Neuronal stem cell (in vitro differentiated cells): ENCODE data around the gene CCL4L2.
"Not testable (repeated sequence)": the region's sequence is repeated elsewhere in the genome, so short reads cannot be mapped to it uniquely, and the experiment has no call there.

ENCODE experiments used
- DNase-seq: peaks from one replicate; pipeline ENCODE4 v3.0.0-alpha.2; 2013; ENCODE audit warnings: low spot score
- H2AFZ ChIP-seq: one replicate; pipeline ENCODE4 v1.6.1; 2013; ENCODE audit warnings: mild to moderate bottlenecking, low read length, inconsistent platforms
- H2AK5ac ChIP-seq: 2 replicates; pipeline ENCODE4 v1.6.1; 2013; ENCODE audit warnings: low read depth, mild to moderate bottlenecking, inconsistent platforms, low read length, moderate library complexity, mixed read lengths
- H2BK120ac ChIP-seq: 2 replicates; pipeline ENCODE4 v1.6.1; 2013; ENCODE audit warnings: low read depth, mild to moderate bottlenecking, inconsistent platforms, low read length, moderate library complexity, mixed read lengths
- H2BK12ac ChIP-seq: one replicate; pipeline ENCODE4 v1.6.1; 2013; ENCODE audit warnings: low read length, inconsistent platforms
- H2BK15ac ChIP-seq: 2 replicates; pipeline ENCODE4 v1.6.1; 2013; ENCODE audit warnings: mild to moderate bottlenecking, low read length, inconsistent platforms, mixed read lengths
- H2BK5ac ChIP-seq: one replicate; pipeline ENCODE4 v1.6.1; 2013; ENCODE audit warnings: inconsistent platforms, mild to moderate bottlenecking, low read length, moderate library complexity
- H3K14ac ChIP-seq: one replicate; pipeline ENCODE4 v1.6.1; 2013; ENCODE audit warnings: low read length, inconsistent platforms
- H3K18ac ChIP-seq: 2 replicates; pipeline ENCODE4 v1.6.1; 2013; ENCODE audit warnings: low read length, inconsistent platforms
- H3K23ac ChIP-seq: 2 replicates; pipeline ENCODE4 v1.6.1; 2013; ENCODE audit warnings: low read depth, mild to moderate bottlenecking, mixed read lengths, low read length, inconsistent platforms; ENCODE audit not compliant: poor library complexity
- H3K27ac ChIP-seq: replicated peaks from 3 replicates; pipeline ENCODE4 v1.5.1; 2013; ENCODE audit warnings: low read length, inconsistent platforms
- H3K27me3 ChIP-seq, 3 experiments: 2 replicates each; pipeline ENCODE4 v1.6.1; 2013; ENCODE audit warnings: low read length in 3 of 3, mild to moderate bottlenecking in 2 of 3, inconsistent platforms in 1 of 3, low read depth in 1 of 3, mixed read lengths in 1 of 3, moderate library complexity in 1 of 3; ENCODE audit not compliant: control insufficient read depth in 3 of 3, insufficient read depth in 3 of 3
- H3K36me3 ChIP-seq, 2 donors: replicated peaks in 1 of 2; 2 replicates each; pipeline ENCODE4 v1.6.1; 2013; ENCODE audit warnings: low read length in 2 of 2; ENCODE audit not compliant: control insufficient read depth in 2 of 2, insufficient read depth in 2 of 2
- H3K4ac ChIP-seq: 2 replicates; pipeline ENCODE4 v1.6.1; 2013; ENCODE audit warnings: inconsistent platforms, mild to moderate bottlenecking, low read length, moderate library complexity
- H3K4me1 ChIP-seq, 2 donors: 1 replicate in 1 of 2; 2 replicates in 1 of 2; pipeline ENCODE4 v1.6.1; 2013; ENCODE audit warnings: low read length in 2 of 2, low read depth in 1 of 2; ENCODE audit not compliant: control insufficient read depth in 2 of 2, insufficient read depth in 1 of 2
- H3K4me2 ChIP-seq: one replicate; pipeline ENCODE4 v1.6.1; 2013; ENCODE audit warnings: mild to moderate bottlenecking, low read length, inconsistent platforms; ENCODE audit not compliant: insufficient read depth, poor library complexity, severe bottlenecking
- H3K4me3 ChIP-seq, 2 donors: 2 replicates each; pipeline ENCODE4 v1.5.1; 2013; ENCODE audit warnings: low read length in 2 of 2, mild to moderate bottlenecking in 2 of 2, inconsistent platforms in 1 of 2, moderate library complexity in 1 of 2
- H3K79me1 ChIP-seq: one replicate; pipeline ENCODE4 v1.6.1; 2013; ENCODE audit warnings: low read depth, mild to moderate bottlenecking, inconsistent platforms, low read length, moderate library complexity
- H3K9ac ChIP-seq: one replicate; pipeline ENCODE4 v1.6.1; 2013; ENCODE audit warnings: mild to moderate bottlenecking, low read depth, low read length, inconsistent platforms; ENCODE audit not compliant: poor library complexity
- H3K9me3 ChIP-seq, 2 donors: replicated peaks in 1 of 2; 2 replicates each; pipeline versions ENCODE3 to v1.6.1; 2013; ENCODE audit warnings: low read length in 2 of 2, mild to moderate bottlenecking in 2 of 2, inconsistent platforms in 1 of 2, low read depth in 1 of 2, mixed read lengths in 1 of 2, moderate library complexity in 1 of 2; ENCODE audit not compliant: control insufficient read depth in 2 of 2, insufficient read depth in 1 of 2
- H4K8ac ChIP-seq: one replicate; pipeline ENCODE4 v1.6.1; 2013; ENCODE audit warnings: low read depth, mild to moderate bottlenecking, inconsistent platforms, low read length, moderate library complexity
- H4K91ac ChIP-seq: one replicate; pipeline ENCODE4 v1.6.1; 2013; ENCODE audit warnings: low read length, low read depth, mild to moderate bottlenecking, inconsistent platforms; ENCODE audit not compliant: poor library complexity
- WGBS, 2 donors: extraction: QIAGEN DNeasy Blood & Tissue Kit; methylation state at CpG; one replicate each; pipeline ENCODE4 v1.1.7; 2013; ENCODE audit warnings: missing lambda C conversion rate in 2 of 2, mixed read lengths in 1 of 2; ENCODE audit not compliant: insufficient read length in 2 of 2, insufficient replicate concordance in 1 of 2; ENCODE audit errors: extremely low coverage in 2 of 2; 5-methylcytosine and 5-hydroxymethylcytosine counted together

Gene CCL4L2

GRCh38 chr17:36194832-36195433 is 15.9 kb upstream of the CCL4L2 start:
- H2BK120ac ChIP-seq, H3K4ac ChIP-seq, H3K27ac ChIP-seq, H4K8ac ChIP-seq, H3K4me3 ChIP-seq, H3K9me3 ChIP-seq, H3K9ac ChIP-seq, H3K36me3 ChIP-seq, H4K91ac ChIP-seq, H3K4me1 ChIP-seq, H2BK12ac ChIP-seq, H2BK5ac ChIP-seq, H2BK15ac ChIP-seq, DNase-seq, H3K4me2 ChIP-seq, H3K23ac ChIP-seq, H3K14ac ChIP-seq, H3K79me1 ChIP-seq: not testable (repeated sequence)
- Histone ChIP-seq H2AK5ac (peak overlapping the region; percentile 3), H3K27me3 (peaks cover 0 to 17% (median 0%) of the 10 kb centered on the region in 3 experiments), H3K18ac (peak overlapping the region; percentile 30), H2AFZ (peak overlapping the region; percentile 8)
- no CpG with 5 or more reads among the region's 10 CpGs for WGBS, 2 donors

GRCh38 chr17:36195434-36196130 is 15.3 kb upstream of the CCL4L2 start:
- H3K36me3 ChIP-seq, result no peaks in the 10 kb centered on the region
- H2AFZ ChIP-seq, result peak overlapping the region; percentile 8
- H3K14ac ChIP-seq, result no peak overlapping the region
- DNase-seq, result no peak
- H3K4me1 ChIP-seq, result peaks cover 0 to 2% of the 10 kb centered on the region in 2 donors
- no peaks in the 10 kb centered on the region for H3K9me3 ChIP-seq
- no peak overlapping the region for H3K4me3 ChIP-seq
- H2BK12ac ChIP-seq, result no peak overlapping the region
- no peaks in the 10 kb centered on the region for H3K79me1 ChIP-seq
- H3K4ac ChIP-seq, result no peak overlapping the region
- H3K27ac ChIP-seq, result no peak overlapping the region
- no peak overlapping the region for H4K91ac ChIP-seq
- no peak overlapping the region for H2BK15ac ChIP-seq
- H3K4me2 ChIP-seq, result no peak overlapping the region
- H3K18ac ChIP-seq, result peak overlapping the region; percentile 49
- H2BK120ac ChIP-seq, result no peak overlapping the region
- no peak overlapping the region for H4K8ac ChIP-seq
- H3K9ac ChIP-seq, result no peak overlapping the region
- no peak overlapping the region for H2AK5ac ChIP-seq
- WGBS, 2 donors, result no CpG with 5 or more reads among the region's 10 CpGs
- H3K23ac ChIP-seq, result no peak overlapping the region
- no peak overlapping the region for H2BK5ac ChIP-seq
- H3K27me3 ChIP-seq, result peaks cover 0 to 17% (median 0%) of the 10 kb centered on the region in 3 experiments

GRCh38 chr17:36196131-36196486 is 14.8 kb upstream of the CCL4L2 start:
- Histone ChIP-seq H3K4me2 (no peak overlapping the region), H2BK15ac (no peak overlapping the region), H3K4me1 (peaks cover 0 to 2% of the 10 kb centered on the region in 2 donors), H2BK12ac (no peak overlapping the region), H2BK5ac (no peak overlapping the region), H3K9ac (no peak overlapping the region), H3K4ac (no peak overlapping the region), H2AK5ac (no peak overlapping the region), H3K4me3 (no peak overlapping the region), H3K27ac (no peak overlapping the region), H2BK120ac (no peak overlapping the region), H2AFZ (no peak overlapping the region), H4K91ac (no peak overlapping the region), H3K36me3 (no peaks in the 10 kb centered on the region), H3K27me3 (peaks cover 0 to 17% (median 0%) of the 10 kb centered on the region in 3 experiments), H3K18ac (no peak overlapping the region), H3K23ac (no peak overlapping the region), H3K79me1 (no peaks in the 10 kb centered on the region), H3K14ac (no peak overlapping the region), H4K8ac (no peak overlapping the region), H3K9me3 (no peaks in the 10 kb centered on the region)
- DNase-seq, result no peak
- no CpG with 5 or more reads among the region's 3 CpGs for WGBS, 2 donors

GRCh38 chr17:36197387-36197703 is 13.5 kb upstream of the CCL4L2 start:
- Histone ChIP-seq H3K18ac (no peak overlapping the region), H3K14ac (no peak overlapping the region), H3K9me3 (no peaks in the 10 kb centered on the region), H4K8ac (no peak overlapping the region), H4K91ac (no peak overlapping the region), H3K79me1 (no peaks in the 10 kb centered on the region), H3K23ac (no peak overlapping the region), H2BK5ac (no peak overlapping the region), H2AK5ac (no peak overlapping the region), H3K4me3 (no peak overlapping the region), H3K27me3 (peaks cover 0 to 17% (median 1%) of the 10 kb centered on the region in 3 experiments), H2BK15ac (no peak overlapping the region), H3K4me1 (peaks cover 0 to 4% of the 10 kb centered on the region in 2 donors), H2AFZ (no peak overlapping the region), H2BK12ac (no peak overlapping the region), H2BK120ac (no peak overlapping the region), H3K4me2 (no peak overlapping the region), H3K9ac (no peak overlapping the region), H3K4ac (no peak overlapping the region), H3K36me3 (no peaks in the 10 kb centered on the region), H3K27ac (no peak overlapping the region)
- no peak for DNase-seq
- WGBS, 2 donors, result no CpG with 5 or more reads among the region's 4 CpGs
